HG03060 (cell line): Measurements from ENCODE around the gene NHERF1.

Experiments used
- ATAC-seq: cut with Tn5 transposase; IDR thresholded peaks from one replicate; pipeline ENCODE4 v1.9.1; 2021; ENCODE audit warnings: low read depth, moderate number of reproducible peaks; ENCODE audit not compliant: unreplicated experiment

NHERF1 gene

DNA sequence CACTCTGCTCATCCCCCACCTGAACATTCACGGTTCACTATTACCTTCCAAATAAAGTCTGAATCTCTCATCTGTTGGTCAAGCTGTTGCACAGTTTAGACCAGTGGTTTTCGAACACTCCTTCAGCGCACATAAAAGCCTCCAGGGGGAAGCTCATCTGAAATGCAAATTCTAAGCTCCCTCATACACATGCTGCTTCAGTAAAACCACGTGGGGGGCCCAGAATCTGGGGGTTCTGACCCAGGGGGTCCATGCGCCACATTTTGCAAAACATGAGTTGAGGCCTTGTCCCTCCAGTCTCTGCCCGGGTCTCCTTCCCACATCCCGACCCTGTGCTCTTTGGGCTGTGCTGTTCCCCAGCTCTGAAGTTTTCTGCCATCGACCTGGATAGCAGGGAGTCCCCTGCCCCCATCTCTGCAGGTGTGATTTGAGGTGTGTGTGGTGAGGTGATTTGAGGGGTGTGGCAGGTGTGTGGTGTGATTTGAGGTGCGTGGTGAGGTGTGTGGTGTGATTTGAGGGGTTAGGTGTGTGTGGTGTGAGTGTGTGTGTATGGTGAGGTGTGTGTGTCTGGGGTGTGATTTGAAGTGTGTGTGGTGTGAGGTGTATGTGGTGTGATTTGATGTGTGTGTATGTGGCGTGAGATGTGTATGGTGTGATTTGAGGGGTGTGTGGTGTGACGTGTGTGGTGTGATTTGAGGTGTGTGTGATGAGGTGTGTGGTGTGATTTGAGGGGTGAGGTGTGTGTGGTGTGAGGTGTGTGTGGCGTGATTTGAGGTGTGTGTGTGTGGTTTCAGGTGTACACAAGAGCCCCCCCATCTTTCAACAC is 16.2 kb upstream of the NHERF1 start:
- no peak for ATAC-seq

DNA sequence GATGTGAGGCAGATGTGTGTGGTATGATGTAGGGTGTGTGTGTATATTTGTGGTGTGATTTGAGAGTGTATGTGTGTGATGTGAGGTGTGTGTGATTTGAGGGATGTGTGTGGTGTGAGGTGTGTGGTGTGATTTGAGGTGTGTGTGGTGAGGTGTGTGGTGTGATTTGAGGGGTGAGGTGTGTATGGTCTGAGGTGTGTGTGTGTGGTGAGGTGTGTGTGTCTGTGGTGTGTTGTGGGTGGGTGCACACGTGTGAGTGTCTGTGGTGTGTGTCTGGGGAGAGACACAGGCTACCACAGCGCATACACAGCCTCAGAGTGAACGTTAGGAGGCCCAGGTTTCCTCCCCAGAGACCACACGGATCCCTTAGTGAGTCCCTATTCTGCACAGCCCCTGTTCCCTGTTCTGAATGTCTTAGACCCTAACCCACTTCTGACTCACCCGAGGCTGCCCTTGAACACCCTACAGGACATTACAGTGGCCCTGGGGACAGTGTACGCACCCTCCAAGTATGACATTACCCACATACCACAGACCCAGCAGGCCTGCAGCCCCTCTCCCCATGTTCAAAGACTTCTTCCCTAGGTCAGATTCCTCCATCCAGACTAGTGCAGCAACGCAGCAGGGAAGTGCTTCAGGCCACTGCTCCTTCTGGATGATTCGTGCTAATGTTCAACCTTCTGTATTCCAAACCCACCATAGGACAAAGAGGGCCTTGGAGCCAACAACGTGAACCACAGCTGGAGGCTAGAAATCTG is 14.9 kb upstream of the NHERF1 start:
- no peak for ATAC-seq

DNA sequence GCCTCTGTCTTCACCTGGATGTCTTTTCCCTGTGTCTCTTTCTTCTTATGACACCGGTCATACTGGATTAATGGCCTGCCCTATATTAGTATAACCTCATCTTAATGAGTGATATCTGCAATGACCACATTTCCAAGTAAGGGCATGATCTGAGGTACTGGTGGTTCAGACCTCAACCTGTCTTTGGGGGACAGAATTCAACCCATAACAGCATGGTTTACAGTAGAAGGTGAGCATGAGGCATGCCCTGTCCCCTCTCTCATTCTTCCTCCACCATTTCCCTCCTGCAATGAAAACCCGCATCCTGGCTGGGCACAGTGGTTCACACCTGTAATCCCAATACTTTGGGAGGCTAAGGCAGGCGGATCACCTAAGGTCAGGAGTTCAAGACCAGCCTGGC is 14.2 kb upstream of the NHERF1 start:
- ATAC-seq = no peak

DNA sequence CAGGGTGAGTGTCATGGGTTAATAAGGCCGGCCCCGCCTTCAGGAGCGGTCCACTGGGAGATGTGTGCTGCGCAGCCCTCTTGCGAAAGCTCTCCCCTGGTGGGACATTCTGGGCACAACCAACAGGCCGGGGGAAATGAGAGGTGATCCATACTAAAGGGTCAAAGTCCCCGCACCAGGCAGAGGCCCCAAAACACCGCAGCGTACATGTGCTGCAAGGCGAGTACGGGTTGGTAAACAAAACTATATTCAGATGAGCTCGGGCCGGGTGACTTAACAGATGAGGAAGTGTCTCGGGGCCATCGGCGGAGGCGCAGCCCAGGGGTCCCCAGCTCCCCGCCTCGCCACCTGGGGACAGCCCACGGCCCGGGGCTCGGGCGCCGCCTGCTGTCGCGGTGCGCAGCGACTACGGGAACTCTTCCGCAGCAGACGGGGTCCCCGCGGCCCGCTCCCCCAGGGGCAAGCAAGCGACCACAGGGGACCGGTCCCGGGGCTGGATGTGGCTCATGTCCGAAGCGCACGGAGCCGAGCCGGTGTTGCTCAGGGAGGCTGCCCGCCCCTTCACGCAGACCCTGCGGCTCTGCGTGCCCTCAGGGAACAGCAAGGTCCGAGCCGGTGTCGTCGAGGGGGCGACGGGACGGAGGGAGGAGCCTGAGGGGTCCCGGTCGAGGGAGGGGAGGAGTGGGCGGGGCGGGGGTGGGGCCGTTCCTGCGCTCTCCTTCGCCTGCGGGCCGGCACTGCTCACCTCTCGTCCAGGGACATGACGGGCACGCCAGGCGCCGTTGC is 11.7 kb upstream of the NHERF1 start, which contains the start of gene RAB37:
Gene RAB37, plus strand, starts transcription at position 744 of the 786 bp plus-strand sequence. Its CDS starts 17 bp downstream, at position 761.
- no peak for ATAC-seq

DNA sequence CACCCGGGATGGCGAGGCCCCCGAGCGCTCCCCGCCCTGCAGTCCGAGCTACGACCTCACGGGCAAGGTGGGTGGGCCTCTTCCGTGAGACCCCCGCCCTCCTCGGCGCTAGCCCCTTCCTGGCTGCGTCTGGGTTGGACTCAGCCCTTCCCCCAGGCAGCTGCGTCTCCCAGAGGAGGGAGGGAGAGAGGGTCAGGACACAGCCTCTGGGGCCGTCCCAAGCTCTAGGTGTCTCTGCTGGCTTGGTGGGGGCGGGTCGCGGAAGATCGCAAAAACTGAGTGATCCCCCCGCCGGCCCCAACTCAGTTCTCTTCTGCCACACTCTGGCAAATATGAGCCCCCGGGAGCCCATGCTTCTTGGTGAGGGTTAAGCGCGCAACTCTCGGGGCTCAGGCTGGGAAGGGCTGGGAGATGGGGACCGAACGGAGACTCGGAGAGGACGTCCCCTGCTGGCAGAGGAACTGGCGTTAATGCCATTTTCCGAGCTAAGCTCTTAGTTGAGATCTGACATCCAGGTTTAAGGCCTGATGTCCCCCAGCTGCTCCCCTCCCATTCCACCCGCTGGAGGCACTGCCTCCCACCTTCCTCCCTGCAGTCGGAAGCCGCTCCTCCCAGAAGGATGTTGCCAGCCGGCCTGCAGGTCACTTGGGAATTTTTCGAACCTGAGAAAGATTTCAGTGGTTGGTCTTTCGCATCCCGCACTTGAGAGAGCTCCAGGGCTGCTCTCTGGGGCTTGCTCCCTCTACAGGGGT is 11.0 kb upstream of the NHERF1 start:
- ATAC-seq = no peak

DNA sequence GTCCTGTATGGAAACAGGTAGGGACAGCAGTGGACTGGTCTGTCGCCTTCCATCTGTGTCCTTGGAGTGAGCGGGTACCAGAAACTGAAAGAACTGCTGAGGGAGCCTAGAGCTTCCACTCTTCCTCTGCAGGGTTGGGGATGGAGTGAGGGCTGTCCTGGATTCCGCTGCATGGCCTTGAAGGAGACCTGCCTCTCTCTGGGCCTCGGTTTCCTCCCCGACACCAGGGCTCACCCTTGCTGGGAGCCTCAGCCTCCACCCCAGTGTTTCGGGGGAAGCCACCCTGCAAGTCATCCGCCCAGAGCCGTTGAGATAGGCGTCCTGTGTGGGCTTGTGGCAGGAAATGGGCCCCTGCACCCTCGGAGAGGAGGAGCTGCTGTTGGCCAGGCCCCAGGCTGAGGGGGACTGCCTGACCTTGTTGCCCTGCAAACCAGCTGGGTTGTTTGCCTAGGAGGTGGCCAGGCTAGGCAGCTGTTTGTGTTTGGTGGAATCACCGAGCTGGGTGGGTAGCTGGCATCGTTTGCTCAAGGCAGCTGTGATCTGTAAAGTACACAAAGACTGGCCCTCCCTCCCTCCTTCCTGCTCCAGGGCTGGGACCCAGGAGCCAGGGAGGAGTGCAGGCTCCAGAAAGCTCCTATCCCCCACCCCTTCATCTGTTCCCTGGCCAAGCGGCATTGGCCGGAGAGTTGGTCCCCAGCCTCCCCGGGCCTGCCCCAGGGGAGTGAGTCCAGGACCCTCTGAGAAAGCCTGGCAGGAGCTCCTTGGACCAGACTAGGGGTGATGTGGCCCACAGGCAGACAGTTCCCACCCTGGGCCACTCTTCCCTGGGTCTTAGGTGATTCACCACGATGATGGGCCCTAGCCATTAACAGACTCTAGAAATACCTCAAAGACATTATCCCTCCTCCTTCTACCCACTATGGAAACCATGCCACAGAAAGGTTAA is 10.1 kb upstream of the NHERF1 start:
- ATAC-seq = no peak

DNA sequence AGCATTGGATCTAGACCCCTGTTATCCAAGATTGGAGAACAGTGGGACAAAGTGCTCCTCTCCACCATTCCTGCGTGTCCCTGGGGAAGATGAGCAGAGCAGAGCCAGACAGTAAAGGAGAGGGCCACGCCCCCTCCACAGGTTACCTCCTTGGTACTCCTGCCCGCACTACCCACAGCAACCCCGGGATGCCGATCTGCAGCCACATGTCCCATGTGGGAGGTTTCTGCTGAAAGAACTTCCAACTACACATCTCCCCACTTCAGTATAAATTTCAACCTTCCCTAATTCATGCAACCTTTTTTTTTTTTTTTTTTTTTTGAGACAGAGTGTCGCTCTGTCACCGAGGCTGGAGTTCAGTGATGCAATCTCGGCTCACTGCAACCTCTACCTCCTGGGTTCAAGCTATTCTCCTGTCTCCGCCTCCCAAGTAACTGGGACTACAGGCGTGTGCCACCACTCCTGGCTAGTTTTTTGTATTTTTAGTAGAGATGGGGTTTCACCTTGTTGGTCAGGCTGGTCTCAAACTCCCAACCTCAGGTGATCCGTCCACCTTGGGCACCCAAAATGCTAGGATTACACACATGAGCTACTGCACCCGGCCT is 9.1 kb upstream of the NHERF1 start:
- no peak for ATAC-seq

DNA sequence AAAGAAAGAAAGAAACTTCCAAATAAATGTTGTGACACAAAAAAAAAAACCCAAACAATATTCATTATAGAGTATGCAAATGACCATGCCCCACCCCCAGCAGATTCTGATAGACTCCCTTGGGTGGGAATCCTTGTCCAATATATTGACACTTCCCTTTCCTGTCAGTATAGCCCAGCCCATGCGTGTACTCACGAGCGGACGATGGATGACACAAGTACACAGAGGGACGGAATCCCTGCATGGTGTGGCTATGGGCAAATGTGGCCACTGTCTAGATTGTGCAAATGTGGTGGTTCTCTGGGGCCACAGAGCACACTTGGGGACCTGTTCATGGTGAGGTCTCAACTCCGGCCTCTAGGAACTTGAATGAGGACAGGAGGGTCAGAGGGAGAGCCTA is 8.3 kb upstream of the NHERF1 start:
- no peak for ATAC-seq

DNA sequence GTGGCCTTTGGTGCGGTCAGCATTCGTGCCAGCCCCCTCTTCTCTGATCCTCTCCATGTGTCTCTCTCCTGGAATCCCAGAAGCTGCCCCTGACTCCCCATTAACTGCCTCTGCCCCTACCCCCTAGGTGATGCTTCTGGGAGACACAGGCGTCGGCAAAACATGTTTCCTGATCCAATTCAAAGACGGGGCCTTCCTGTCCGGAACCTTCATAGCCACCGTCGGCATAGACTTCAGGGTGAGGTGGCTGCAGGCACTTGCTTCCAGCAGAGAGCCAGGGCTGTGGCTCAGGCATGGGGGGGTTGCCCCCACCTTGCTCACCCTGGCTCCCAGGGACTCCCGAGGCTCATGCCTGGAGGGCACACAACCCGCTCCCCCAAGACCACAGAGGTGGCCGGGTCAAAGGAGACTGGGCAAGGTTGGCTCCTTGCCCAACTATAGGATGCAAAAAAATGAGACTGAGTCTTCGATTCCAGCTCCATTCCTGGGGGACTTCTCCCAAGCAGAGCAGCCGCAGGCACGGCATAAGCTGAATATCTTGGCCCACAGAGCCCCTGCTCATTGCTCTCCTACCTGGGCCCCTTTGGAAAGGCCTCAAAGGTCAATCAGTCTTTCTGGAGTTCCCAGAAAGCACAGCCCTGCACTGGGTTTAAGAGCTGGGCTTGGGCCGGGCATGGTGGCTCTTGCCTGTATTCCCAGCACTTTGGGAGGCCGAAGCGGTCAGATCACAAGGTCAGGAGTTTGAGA is 7.6 kb upstream of the NHERF1 start:
- no peak for ATAC-seq

DNA sequence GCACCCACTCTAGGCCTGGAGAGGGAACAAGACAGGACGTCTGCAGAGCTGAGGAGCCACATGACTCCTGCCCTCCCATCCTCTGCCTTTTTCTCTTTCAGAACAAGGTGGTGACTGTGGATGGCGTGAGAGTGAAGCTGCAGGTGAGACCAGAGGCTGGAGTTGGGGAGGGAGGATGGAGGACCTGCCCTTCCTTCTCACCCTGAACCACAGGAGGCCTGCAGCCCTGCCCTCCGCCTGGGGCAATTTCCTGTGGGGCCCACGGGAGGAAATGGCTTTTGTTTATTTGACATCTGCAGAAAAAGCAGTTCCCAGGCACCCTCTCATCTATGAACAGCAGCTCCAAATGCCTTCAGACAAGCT is 6.3 kb upstream of the NHERF1 start:
- ATAC-seq = peak; percentile 45

DNA sequence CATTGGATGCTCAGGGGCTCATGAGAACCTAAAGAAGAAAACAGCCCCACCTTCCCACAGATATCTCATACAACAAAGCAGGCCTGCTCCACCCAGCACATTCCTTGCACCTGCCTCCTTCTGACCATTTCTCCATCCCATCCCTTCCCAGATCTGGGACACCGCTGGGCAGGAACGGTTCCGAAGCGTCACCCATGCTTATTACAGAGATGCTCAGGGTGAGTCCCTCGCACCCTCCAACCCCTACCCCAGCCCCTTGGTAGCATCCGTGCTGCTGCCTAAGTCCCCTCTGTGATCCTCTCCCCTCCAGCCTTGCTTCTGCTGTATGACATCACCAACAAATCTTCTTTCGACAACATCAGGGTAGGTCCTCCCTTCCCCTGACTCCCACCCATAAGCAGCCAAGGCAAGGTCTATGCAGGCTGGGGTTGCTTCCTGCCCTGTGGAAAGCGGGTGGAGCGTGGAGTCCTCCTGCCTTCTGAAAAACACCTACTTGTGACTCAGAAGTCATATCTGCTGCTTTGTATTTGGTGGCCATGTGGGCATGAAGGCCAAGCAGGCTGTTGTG is 5.4 kb upstream of the NHERF1 start:
- no peak for ATAC-seq

DNA sequence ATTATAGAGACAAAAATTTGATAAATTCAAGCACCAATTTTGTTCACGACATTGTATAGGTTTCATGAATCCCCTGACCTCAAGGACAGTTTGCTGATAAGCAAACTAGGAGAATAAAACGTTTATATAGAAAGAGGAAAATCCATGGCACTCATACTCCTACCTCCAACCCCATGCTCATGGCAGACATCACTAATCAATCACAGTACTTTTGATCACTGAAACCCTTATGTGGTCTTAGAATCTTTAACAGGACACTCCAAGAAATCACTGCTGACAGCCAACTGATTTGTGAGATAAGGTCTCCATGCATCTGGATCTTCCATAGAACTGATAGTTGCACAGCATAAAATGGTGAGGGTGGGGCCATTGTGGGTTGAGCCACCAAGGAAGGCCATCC is 4.7 kb upstream of the NHERF1 start:
- no peak for ATAC-seq

DNA sequence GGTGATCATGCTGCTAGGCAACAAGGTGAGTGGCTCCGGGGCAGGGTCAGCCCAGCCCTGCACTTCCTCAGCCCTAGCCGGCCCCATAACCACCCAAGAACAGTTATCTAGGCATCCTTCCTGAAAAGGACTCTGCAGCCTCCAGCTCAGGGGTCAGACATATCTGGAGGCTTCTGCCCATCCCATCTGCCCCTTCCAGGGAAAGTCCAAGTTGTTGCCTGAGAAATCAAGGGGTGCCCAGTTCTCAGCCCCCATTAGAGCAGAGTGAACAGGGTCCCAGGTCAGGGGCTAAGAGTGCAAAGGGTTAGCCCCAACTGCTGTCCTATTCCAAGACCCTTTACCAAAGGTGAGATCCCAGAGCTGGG is 4.1 kb upstream of the NHERF1 start:
- no peak for ATAC-seq

DNA sequence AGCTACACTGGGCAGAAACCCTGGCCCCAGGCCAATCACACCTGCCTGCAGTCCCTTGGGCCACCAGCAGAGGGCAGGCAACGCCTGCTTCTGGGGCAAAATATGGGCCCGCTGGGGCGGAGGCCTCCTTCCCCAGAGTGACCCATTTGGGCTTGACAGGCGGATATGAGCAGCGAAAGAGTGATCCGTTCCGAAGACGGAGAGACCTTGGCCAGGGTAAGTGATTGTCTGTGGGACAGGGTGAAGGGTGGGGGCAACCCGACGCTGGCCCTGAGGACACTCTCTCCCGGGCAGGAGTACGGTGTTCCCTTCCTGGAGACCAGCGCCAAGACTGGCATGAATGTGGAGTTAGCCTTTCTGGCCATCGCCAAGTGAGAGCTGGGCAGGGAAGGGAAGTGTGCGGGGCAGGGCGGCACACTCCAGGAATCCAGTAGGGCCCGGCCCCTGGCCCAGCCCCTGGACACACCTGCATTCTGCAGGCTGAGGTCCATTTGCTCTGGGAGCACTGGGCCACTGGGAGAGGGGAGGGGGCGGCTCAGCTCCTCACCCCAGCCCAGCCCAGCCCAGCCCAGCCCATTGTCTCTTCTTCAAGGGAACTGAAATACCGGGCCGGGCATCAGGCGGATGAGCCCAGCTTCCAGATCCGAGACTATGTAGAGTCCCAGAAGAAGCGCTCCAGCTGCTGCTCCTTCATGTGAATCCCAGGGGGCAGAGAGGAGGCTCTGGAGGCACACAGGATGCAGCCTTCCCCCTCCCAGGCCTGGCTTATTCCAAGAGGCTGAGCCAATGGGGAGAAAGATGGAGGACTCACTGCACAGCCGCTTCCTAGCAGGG is 3.5 kb upstream of the NHERF1 start:
- ATAC-seq = no peak

DNA sequence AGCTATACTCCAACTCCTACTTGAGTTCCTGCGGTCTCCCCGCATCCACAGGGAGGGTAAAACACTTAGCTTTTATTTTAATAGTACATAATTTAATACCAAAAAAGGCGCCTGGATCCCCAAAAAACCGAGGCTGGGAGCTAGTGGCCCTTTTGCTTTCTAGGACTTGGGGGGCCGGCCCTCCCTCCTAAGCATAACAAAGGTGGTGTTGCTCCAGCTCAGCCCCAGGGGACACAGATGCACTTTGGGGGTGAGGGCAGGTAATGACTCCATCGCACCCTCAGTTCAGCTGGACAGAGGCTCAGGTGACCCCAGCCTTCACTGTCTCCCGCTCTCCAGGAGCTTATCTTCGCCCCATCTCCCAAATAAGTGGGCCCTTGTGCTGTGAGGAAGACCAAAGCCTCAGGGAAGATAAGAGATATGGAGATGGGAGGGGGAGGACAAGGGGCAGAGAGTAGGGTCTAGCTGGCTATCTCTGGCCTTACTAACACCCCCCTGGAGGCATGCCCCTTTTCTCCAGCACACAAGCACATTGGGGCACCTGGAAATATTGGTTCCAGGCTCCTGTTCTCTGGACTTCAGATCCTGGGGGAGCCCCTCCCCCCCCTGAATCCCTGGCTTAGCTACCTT is 2.8 kb upstream of the NHERF1 start:
- no peak for ATAC-seq

DNA sequence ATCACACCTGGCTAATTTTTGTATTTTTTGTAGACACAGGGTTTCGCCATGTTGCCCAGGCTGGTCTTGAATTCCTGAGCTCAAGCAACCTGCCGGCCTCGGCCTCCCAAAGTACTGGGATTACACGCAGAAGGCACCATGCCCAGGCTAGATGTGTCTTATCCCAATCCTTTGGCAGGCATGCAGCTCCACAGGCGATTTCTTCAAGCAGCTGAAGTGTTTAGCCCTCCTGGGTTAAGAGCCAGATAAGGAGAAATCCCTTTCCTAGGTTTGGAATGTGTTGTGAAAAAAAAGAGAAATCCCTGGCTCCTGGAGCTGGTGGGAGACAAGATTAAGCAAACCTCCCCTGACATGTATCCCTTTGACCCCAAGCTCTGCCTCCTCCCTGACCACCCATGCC is 2.1 kb upstream of the NHERF1 start:
- no peak for ATAC-seq

DNA sequence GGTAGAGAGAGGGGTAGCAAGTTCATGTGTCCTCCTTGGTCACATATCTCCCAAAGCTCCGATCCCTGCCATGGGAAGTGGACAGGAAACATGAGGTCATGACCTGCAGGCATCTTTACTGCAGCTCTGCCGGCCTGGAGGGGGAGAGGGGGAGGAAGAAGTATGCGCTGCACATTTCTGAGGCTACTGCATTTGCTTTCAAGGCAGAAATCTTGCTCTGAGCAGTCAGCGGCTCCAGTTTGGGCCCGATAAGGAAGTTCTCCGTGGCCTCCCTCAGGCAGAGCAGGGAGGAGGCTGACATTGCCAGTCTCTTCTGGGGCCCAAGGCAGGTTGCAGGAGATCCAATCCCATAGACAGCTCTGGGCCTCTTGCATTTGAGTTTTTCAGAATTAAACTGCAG is 1.5 kb upstream of the NHERF1 start:
- no peak for ATAC-seq
